HG02870 (cell line): Measurements from ENCODE around the gene LRRC75B.
"Not testable (repeated sequence)": the region's sequence is repeated elsewhere in the genome, so short reads cannot be mapped to it uniquely, and the experiment has no call there.

Source experiments
- ATAC-seq: cut with Tn5 transposase; IDR thresholded peaks from one replicate; pipeline ENCODE4 v1.9.1; 2021; ENCODE audit warnings: mild to moderate bottlenecking, moderate library complexity; ENCODE audit not compliant: unreplicated experiment

LRRC75B gene

GRCh38 chr22:24555165-24556039, 37.5 kb downstream of the LRRC75B start, which contains the start of gene SNRPD3:
TSS of gene SNRPD3 (plus strand) at chr22:24555999. CDS start at chr22:24557675, 1,676 bp downstream.
- ATAC-seq: peak; percentile 76

- no peak for ATAC-seq
Observed at GRCh38 chr22:24554313-24555164, 38.3 kb downstream of the LRRC75B start, which contains the start of gene GUCD1. TSS of gene GUCD1 (minus strand) at chr22:24555138. CDS start at chr22:24554991, 147 bp downstream.

- no peak for ATAC-seq
Observed at GRCh38 chr22:24553597-24554312, 39.1 kb downstream of the LRRC75B start.

GRCh38 chr22:24552503-24553286, 40.2 kb downstream of the LRRC75B start:
- ATAC-seq: not testable (repeated sequence)

GRCh38 chr22:24550902-24551435, 41.9 kb downstream of the LRRC75B start:
- no peak for ATAC-seq

GRCh38 chr22:24550028-24550901, 42.6 kb downstream of the LRRC75B start:
- no peak for ATAC-seq

- ATAC-seq: no peak
Observed at GRCh38 chr22:24548812-24549211, 44.1 kb downstream of the LRRC75B start.

GRCh38 chr22:24543679-24544243, 49.1 kb downstream of the LRRC75B start:
- no peak for ATAC-seq

GRCh38 chr22:24543185-24543601, 49.7 kb downstream of the LRRC75B start:
- ATAC-seq: no peak

- ATAC-seq: no peak
Observed at GRCh38 chr22:24542641-24543040, 50.2 kb downstream of the LRRC75B start.

GRCh38 chr22:24541681-24542515, 51.0 kb downstream of the LRRC75B start:
- ATAC-seq: no peak

- no peak for ATAC-seq
Observed at GRCh38 chr22:24540470-24540869, 52.4 kb downstream of the LRRC75B start.

GRCh38 chr22:24536089-24536488, 56.8 kb downstream of the LRRC75B start:
- ATAC-seq: no peak
